Measurements from ENCODE around the gene MLLT11. TPM values are rescaled to one million over a fixed set of nuclear protein-coding genes. Genes with fewer than 3 reads are reported as not detected.

Gene MLLT11, protein sequence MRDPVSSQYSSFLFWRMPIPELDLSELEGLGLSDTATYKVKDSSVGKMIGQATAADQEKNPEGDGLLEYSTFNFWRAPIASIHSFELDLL
- 1 to 10 TPM; 2.1 to 5.0 (median 4.1) TPM for total RNA-seq
- 1 to 10 TPM in 1 of 3 donors, under 1 TPM in 2; 0.60 to 2.9 (median 0.69) TPM for polyA plus RNA-seq

DNA sequence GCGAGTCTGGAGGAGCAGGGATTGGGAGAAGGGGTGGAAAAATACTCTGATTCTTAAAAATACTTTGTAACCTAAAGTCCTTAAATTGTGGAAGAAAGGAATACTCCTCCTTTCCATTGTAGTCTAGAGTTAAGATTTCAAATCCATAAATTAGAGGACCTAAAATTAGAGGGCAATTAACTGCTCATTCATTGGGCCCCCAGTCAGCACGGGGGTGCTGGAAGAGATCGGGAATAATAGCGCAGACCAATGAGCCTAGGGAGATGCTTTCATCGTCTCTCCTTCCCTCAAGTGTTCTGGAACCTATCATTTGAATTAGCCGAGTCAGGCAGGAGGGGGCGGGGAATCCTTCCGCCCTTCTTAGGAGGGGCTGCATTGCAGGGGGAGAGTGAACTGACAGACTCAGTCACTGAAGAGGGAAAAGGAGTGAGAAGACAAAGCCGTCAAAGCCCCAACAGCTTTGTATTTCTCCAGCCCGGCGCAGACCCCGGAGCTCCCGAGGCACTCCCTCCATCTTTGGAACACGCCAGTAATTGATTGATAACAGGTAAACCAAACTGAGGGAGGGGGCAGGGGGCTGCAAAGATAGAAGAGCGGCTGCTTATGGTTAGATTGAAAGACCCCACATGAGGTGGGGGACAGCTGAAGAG, at the start of gene MLLT11:
Gene MLLT11, plus strand, starts transcription at position 391 of the 650 bp plus-strand sequence. CDS start 6,828 bp downstream, outside the sequence.
- Histone ChIP-seq H3K9me3 (no peaks in the 10 kb centered on the region), H3K4me1 (peaks cover 0 to 51% (median 40%) of the 10 kb centered on the region in 4 donors), H3K4me3 (peak within 1 kb of the TSS; percentile 75 to 98 (median 84)), H3K36me3 (peaks cover 6 to 11% (median 7%) of the 10 kb centered on the region in 4 donors), H3K27me3 (no peaks in the 10 kb centered on the region), H3K27ac (peak within 1 kb of the TSS; percentile 90 to 97 (median 92))
- DNase-seq, result peak; percentile 84
- TF ChIP-seq, protein P1, sequence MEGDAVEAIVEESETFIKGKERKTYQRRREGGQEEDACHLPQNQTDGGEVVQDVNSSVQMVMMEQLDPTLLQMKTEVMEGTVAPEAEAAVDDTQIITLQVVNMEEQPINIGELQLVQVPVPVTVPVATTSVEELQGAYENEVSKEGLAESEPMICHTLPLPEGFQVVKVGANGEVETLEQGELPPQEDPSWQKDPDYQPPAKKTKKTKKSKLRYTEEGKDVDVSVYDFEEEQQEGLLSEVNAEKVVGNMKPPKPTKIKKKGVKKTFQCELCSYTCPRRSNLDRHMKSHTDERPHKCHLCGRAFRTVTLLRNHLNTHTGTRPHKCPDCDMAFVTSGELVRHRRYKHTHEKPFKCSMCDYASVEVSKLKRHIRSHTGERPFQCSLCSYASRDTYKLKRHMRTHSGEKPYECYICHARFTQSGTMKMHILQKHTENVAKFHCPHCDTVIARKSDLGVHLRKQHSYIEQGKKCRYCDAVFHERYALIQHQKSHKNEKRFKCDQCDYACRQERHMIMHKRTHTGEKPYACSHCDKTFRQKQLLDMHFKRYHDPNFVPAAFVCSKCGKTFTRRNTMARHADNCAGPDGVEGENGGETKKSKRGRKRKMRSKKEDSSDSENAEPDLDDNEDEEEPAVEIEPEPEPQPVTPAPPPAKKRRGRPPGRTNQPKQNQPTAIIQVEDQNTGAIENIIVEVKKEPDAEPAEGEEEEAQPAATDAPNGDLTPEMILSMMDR (IDR thresholded peaks at IDR 0.05), result no peak
- TF ChIP-seq EP300 (IDR thresholded peaks at IDR 0.05), result peak in 1 of 4 donors; percentile 5
- peak in 1 of 2 donors; percentile 19 for TF ChIP-seq POLR2A (IDR thresholded peaks at IDR 0.05)
- peak; percentile 80 to 93 (median 84) for TF ChIP-seq POLR2AphosphoS5 (IDR thresholded peaks at IDR 0.05)
- intact Hi-C loops (cut with DNase I), result no loop called here
- WGBS, 2 donors, result 2 to 6% methylated on average over 15 of the region's 15 CpGs

DNA sequence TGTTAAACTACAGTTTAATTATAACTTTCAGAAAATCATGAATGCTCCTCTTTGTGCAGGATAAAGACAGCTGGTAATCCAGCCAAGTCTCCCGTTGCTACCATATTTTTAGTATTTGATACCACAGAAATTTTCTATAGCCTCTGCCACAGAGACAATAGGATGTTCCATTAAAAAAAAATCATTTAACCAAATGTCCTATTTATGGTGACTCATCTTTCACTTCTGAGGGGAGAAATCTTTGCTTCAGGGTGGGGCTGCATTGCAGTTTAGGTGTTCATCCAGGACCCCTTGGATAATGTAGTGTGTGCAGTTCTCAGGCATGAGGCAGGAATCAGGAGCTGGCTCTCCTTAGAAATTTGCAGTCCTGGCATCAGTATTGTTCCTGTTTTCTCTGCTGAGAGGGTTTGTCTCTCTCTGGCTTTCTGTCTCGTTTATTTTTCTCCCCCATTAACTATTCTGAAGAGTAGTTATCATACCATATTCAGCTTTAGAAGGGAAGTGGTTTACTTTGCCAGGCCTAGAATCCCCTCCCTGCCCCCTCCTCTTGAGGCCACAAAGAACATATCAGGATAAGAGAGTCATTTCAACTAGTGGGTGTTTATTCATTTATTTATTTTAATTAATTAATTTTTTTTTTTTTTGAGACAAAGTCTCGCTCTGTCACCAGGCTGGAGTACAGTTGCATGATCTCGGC, 48.9 kb upstream of the MLLT11 start:
- 62 to 63% methylated on average over 4 of the region's 4 CpGs for WGBS, 2 donors
- no peaks in the 10 kb centered on the region for H3K9me3 ChIP-seq
- no peak for DNase-seq
- TF ChIP-seq EP300 (IDR thresholded peaks at IDR 0.05) (no peak), POLR2AphosphoS5 (IDR thresholded peaks at IDR 0.05) (no peak), POLR2A (IDR thresholded peaks at IDR 0.05) (no peak)
- TF ChIP-seq, protein P1 (IDR thresholded peaks at IDR 0.05), result no peak
- H3K4me1 ChIP-seq, result peaks cover 0 to 54% (median 47%) of the 10 kb centered on the region in 4 donors
- H3K36me3 ChIP-seq, result no peaks in the 10 kb centered on the region
- H3K27me3 ChIP-seq, result no peaks in the 10 kb centered on the region
- intact Hi-C loops (cut with DNase I), result no loop called here
- peak overlapping the region in 2 of 4 donors; percentile 20 to 73 for H3K27ac ChIP-seq
- no peak overlapping the region for H3K4me3 ChIP-seq

DNA sequence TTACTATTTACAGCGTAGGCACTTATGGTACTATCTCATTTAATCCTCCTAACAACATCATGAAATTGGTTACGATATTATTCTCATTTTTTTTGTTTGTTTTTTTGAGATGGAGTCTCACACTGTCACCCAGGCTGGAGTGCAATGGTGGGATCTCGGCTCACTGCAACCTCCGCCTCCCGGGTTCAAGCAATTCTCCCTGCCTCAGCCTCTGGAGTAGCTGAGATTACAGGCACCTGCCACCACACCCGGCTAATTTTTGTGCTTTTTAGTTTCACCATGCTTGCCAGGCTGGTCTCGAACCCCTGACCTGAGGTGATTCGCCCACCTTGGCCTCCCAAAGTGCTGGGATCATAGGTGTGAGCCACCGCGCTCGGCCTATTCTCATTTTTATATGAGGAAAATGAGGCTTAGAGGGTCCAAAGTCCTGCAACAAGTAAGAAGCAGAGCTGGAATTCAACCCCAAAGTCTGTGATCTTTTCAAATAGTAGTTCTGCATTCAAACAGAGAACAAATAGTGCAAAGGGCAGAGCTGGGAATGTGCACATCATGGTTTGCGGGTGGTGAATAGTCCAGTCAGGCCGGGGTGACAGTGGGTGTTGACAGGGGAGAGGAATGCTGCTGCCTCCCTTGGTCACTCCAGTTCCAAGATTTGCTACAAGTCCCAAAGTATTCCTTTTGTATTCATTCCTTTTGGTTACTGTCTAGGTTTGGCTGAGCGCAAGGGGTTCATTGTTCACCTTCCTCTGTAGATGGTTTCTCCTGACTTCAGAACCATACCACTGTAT, 47.3 kb upstream of the MLLT11 start:
- no peaks in the 10 kb centered on the region for H3K27me3 ChIP-seq
- H3K36me3 ChIP-seq, result peaks cover 0 to 7% (median 0%) of the 10 kb centered on the region in 4 donors
- DNase-seq, result no peak
- H3K4me3 ChIP-seq, result no peak overlapping the region
- no peaks in the 10 kb centered on the region for H3K9me3 ChIP-seq
- TF ChIP-seq EP300 (IDR thresholded peaks at IDR 0.05) (no peak), POLR2AphosphoS5 (IDR thresholded peaks at IDR 0.05) (no peak), POLR2A (IDR thresholded peaks at IDR 0.05) (no peak)
- TF ChIP-seq, protein P1 (IDR thresholded peaks at IDR 0.05), result no peak
- 44 to 80% methylated on average over 14 of the region's 14 CpGs for WGBS, 2 donors
- H3K27ac ChIP-seq, result peak overlapping the region in 3 of 4 donors; percentile 50 to 73 (median 64)
- intact Hi-C loops (cut with DNase I), result no loop called here
- peaks cover 0 to 41% (median 35%) of the 10 kb centered on the region in 4 donors for H3K4me1 ChIP-seq

DNA sequence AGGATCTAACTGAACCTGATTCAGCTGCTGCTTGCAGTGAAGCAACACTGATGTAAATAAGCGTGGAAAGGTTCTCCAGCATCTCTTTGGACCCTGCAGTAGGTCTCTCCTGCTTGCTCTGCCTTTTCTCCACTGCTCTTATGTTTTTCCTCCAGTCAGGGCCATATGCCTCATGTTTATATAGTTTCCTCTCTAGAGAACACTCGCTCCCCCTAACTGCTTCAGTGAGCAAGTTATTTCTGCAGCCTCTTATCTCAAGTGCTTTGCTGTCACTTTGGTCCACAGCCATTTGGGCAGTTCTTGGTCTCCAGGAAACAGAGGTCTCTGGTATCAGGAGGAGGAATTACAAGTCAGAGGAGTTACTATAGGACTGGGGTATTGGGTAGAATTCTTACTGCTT, 46.7 kb upstream of the MLLT11 start:
- no peaks in the 10 kb centered on the region for H3K27me3 ChIP-seq
- peaks cover 0 to 39% (median 33%) of the 10 kb centered on the region in 4 donors for H3K4me1 ChIP-seq
- H3K4me3 ChIP-seq, result no peak overlapping the region
- peak in 1 of 4 donors; percentile 29 for TF ChIP-seq POLR2AphosphoS5 (IDR thresholded peaks at IDR 0.05)
- TF ChIP-seq, protein P1 (IDR thresholded peaks at IDR 0.05), result no peak
- H3K9me3 ChIP-seq, result no peaks in the 10 kb centered on the region
- intact Hi-C loops (cut with DNase I), result no loop called here
- 31 to 55% methylated on average over 2 of the region's 2 CpGs for WGBS, 2 donors
- peak overlapping the region in 3 of 4 donors; percentile 50 to 73 (median 64) for H3K27ac ChIP-seq
- H3K36me3 ChIP-seq, result peaks cover 0 to 13% (median 0%) of the 10 kb centered on the region in 4 donors
- no peak for DNase-seq

Data from sigmoid colon (tissue), 7 donors.